ENCODE results near the gene PRKCH.

GRCh38 chr14:61372842-61373555, 51.6 kb downstream of the PRKCH start:
- TF ChIP-seq, protein P1, sequence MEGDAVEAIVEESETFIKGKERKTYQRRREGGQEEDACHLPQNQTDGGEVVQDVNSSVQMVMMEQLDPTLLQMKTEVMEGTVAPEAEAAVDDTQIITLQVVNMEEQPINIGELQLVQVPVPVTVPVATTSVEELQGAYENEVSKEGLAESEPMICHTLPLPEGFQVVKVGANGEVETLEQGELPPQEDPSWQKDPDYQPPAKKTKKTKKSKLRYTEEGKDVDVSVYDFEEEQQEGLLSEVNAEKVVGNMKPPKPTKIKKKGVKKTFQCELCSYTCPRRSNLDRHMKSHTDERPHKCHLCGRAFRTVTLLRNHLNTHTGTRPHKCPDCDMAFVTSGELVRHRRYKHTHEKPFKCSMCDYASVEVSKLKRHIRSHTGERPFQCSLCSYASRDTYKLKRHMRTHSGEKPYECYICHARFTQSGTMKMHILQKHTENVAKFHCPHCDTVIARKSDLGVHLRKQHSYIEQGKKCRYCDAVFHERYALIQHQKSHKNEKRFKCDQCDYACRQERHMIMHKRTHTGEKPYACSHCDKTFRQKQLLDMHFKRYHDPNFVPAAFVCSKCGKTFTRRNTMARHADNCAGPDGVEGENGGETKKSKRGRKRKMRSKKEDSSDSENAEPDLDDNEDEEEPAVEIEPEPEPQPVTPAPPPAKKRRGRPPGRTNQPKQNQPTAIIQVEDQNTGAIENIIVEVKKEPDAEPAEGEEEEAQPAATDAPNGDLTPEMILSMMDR (IDR thresholded peaks at IDR 0.05; ENCODE audit: insufficient read depth, low read length, poor library complexity, severe bottlenecking) = no peak
- TF ChIP-seq EZH2phosphoT487 (conservative IDR thresholded peaks at IDR 0.05; ENCODE audit: low read length) = no peak

Measured in SU-DHL-6 (cell line).